T-helper 1 cell treated with Interleukin-12 subunit alpha and Interleukin-12 subunit beta and Interleukin-4 antibody, amounts not matched to agents 30 μg/mL and 1 μg/mL, for 36 hours (primary cell): ENCODE results near the gene DEFB124.
"Not testable (repeated sequence)": the region's sequence is repeated elsewhere in the genome, so short reads cannot be mapped to it uniquely, and the experiment has no call there.

ENCODE experiments used
- H3K27ac Mint-ChIP-seq: one replicate; pipeline ENCODE4 v1.8.0; 2021; ENCODE audit warnings: mild to moderate bottlenecking, mixed read lengths
- H3K27me3 Mint-ChIP-seq: one replicate; pipeline ENCODE4 v1.8.0; 2021; ENCODE audit warnings: low read depth, mixed read lengths
- H3K36me3 Mint-ChIP-seq: one replicate; pipeline ENCODE4 v1.8.0; 2021; ENCODE audit warnings: low read depth, mixed read lengths
- H3K4me1 Mint-ChIP-seq: one replicate; pipeline ENCODE4 v1.8.0; 2021; ENCODE audit warnings: low read depth, mixed read lengths
- H3K4me3 Mint-ChIP-seq: one replicate; pipeline ENCODE4 v1.8.0; 2021; ENCODE audit warnings: mild to moderate bottlenecking, moderate library complexity, mixed read lengths
- H3K9me3 Mint-ChIP-seq: one replicate; pipeline ENCODE4 v1.8.0; 2021; ENCODE audit warnings: mixed read lengths

Gene DEFB124

DNA sequence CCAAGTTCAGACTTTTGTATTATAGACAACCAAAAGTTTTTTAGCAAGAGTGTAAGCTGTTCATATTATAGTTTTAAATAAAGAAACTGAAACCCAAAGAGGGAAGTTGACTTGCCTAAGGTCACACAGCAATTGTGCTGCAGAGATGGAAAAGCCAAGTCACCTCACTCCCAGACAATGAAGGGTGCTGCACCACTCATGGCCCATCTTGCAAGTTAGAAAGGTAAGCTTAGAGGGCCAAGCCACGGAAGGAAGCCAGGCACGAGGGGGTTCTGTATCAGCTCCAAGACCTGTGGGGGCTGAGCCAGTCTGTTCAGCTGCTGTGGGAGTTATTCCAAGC, 860 bp downstream of the DEFB124 start:
- Mint-ChIP-seq H3K36me3 (no peaks in the 10 kb centered on the region), H3K4me1 (no peaks in the 10 kb centered on the region), H3K27ac (no peak overlapping the region), H3K4me3 (no peak overlapping the region), H3K9me3 (no peaks in the 10 kb centered on the region), H3K27me3 (peaks cover 48% of the 10 kb centered on the region)

- Mint-ChIP-seq H3K9me3 (no peaks in the 10 kb centered on the region), H3K27ac (no peak overlapping the region), H3K4me1 (no peaks in the 10 kb centered on the region), H3K27me3 (peaks cover 47% of the 10 kb centered on the region), H3K4me3 (no peak overlapping the region), H3K36me3 (no peaks in the 10 kb centered on the region)
Measured at GRCh38 chr20:31473331-31474096, 1.4 kb downstream of the DEFB124 start.

GRCh38 chr20:31472395-31473330, 2.3 kb downstream of the DEFB124 start:
- no peaks in the 10 kb centered on the region for H3K9me3 Mint-ChIP-seq
- no peaks in the 10 kb centered on the region for H3K4me1 Mint-ChIP-seq
- peaks cover 38% of the 10 kb centered on the region for H3K27me3 Mint-ChIP-seq
- H3K4me3 Mint-ChIP-seq: no peak overlapping the region
- H3K36me3 Mint-ChIP-seq: no peaks in the 10 kb centered on the region
- H3K27ac Mint-ChIP-seq: no peak overlapping the region

- H3K4me1 Mint-ChIP-seq, H3K4me3 Mint-ChIP-seq, H3K9me3 Mint-ChIP-seq, H3K27ac Mint-ChIP-seq, H3K36me3 Mint-ChIP-seq: not testable (repeated sequence)
- peaks cover 22% of the 10 kb centered on the region for H3K27me3 Mint-ChIP-seq
Measured at GRCh38 chr20:31470946-31471345, 4.0 kb downstream of the DEFB124 start.

- no peak overlapping the region for H3K27ac Mint-ChIP-seq
- H3K9me3 Mint-ChIP-seq: no peaks in the 10 kb centered on the region
- no peaks in the 10 kb centered on the region for H3K4me1 Mint-ChIP-seq
- no peaks in the 10 kb centered on the region for H3K36me3 Mint-ChIP-seq
- no peak overlapping the region for H3K4me3 Mint-ChIP-seq
- H3K27me3 Mint-ChIP-seq: peaks cover 10% of the 10 kb centered on the region
Measured at GRCh38 chr20:31454361-31454760, 20.6 kb downstream of the DEFB124 start.

GRCh38 chr20:31452575-31452974, 22.4 kb downstream of the DEFB124 start:
- H3K27ac Mint-ChIP-seq: no peak overlapping the region
- H3K27me3 Mint-ChIP-seq: peaks cover 3% of the 10 kb centered on the region
- H3K4me1 Mint-ChIP-seq: no peaks in the 10 kb centered on the region
- H3K9me3 Mint-ChIP-seq: no peaks in the 10 kb centered on the region
- H3K36me3 Mint-ChIP-seq: no peaks in the 10 kb centered on the region
- no peak overlapping the region for H3K4me3 Mint-ChIP-seq

DNA sequence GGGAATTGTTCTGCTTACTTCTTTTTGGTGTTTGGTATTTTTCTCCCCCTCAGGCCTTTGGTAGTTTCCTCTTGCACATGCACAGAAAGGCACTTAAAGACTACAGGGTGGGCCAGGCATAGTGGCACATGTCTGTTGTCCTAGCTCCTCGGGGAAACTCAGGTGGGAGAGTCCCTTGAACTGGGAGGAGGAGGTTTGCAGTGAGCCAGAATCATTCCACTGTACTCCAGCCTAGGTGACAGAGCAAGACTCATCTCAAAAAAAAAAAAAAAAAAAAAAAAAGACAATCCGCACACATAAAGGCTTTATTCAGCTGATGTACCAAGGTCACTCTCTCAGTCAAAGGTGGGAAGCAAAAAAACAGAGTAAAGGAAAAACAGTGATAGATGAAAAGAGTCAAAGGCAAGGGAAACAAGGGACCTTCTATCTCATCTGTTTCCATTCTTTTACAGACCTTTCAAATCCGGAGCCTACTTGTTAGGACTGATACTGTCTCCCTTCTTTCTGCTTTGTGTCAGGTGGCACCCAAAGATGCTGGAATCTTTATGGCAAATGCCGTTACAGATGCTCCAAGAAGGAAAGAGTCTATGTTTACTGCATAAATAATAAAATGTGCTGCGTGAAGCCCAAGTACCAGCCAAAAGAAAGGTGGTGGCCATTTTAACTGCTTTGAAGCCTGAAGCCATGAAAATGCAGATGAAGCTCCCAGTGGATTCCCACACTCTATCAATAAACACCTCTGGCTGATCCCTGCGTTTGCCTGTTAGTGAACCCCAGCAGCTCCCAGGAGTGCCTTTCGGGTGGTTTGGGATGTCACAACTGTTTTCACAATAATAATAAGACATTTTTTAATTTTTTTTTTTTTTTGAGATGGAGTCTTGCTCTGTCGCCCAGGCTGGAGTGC, 25.2 kb downstream of the DEFB124 start:
- Mint-ChIP-seq H3K4me3 (no peak overlapping the region), H3K9me3 (no peaks in the 10 kb centered on the region), H3K36me3 (no peaks in the 10 kb centered on the region), H3K27ac (no peak overlapping the region), H3K27me3 (peaks cover 3% of the 10 kb centered on the region), H3K4me1 (no peaks in the 10 kb centered on the region)

DNA sequence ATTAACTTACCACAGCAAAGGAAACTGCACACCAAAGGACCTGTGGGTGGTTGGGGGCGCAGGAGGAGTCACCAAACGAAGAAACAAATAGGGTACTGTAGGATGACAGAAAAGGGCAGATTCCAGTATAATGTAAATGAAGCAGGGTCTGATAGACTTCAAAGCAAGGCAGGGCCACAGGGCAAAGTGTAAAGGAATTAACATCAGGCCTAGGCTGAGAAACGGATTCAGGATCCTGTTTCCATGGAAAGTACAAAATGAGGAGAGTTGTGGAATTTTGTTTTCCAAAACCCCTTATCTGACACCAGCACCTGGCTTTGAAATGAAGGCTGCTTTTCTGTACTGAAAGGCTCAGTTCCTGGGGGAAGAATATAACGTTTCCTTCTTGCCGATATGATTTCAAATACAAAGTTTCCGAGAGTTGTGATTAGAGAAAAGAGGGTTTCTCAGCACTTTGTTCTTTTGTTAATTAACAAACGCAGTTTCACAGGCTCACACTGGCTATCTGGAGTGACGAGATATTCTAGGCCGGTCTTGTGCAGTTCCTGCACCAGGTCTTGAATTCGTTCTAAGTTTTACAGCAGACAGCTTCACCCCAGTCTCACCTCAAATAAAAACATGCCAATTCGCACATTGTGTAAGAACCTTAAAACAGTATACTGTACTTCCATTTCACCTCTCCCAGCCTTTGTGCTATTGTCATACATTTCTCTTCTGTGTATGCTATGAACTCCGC, 28.7 kb downstream of the DEFB124 start:
- H3K9me3 Mint-ChIP-seq: no peaks in the 10 kb centered on the region
- no peak overlapping the region for H3K4me3 Mint-ChIP-seq

DNA sequence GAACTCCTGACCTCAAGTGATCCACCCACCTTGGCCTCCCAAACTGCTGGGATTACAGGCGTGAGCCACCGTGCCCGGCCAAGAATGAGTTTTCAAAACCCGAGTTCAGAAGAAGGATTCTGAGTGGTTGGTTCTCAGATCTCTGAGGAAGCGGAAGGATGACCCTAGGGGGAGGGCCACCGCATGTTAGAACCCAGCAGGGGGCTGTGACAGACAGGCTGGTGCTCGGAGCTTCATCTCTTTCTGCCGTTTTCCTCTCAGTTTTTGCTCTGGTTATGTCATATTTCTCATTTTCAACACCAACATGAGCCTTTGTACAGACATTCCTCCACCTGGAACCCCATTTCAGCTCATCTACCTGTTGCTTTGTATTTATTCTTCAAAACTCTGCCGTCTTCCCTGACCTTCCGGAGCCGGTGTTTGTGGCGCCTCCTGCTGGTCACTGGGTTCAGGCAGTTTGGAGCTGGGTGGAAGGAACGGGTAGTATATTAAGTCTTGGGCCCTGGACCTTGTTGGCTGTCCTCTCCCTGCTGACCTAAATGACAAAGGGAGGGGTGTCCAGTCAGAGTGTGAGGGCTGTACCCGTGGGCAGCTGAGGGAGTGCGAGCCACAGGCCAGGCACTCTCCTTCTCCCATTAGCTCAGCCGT, 34.8 kb downstream of the DEFB124 start, which contains the start of gene DEFB123:
Gene DEFB123 (plus strand): TSS at position 621 of the 648 bp plus-strand sequence. CDS start 67 bp downstream, outside the sequence.
- Mint-ChIP-seq H3K9me3 (no peaks in the 10 kb centered on the region), H3K4me1 (no peaks in the 10 kb centered on the region), H3K4me3 (no peak within 1 kb of the TSS), H3K27ac (no peak within 1 kb of the TSS), H3K36me3 (no peaks in the 10 kb centered on the region), H3K27me3 (peaks cover 4% of the 10 kb centered on the region)

More for the DNA sequence above, 28.7 kb downstream of the DEFB124 start:
- Mint-ChIP-seq H3K27me3 (peaks cover 4% of the 10 kb centered on the region), H3K27ac (no peak overlapping the region), H3K36me3 (no peaks in the 10 kb centered on the region), H3K4me1 (no peaks in the 10 kb centered on the region)

GRCh38 chr20:31430568-31431115, 44.3 kb downstream of the DEFB124 start:
- Mint-ChIP-seq H3K4me1 (no peaks in the 10 kb centered on the region), H3K27ac (no peak overlapping the region), H3K9me3 (no peaks in the 10 kb centered on the region)

GRCh38 chr20:31427576-31427975, 47.4 kb downstream of the DEFB124 start:
- H3K4me3 Mint-ChIP-seq, H3K27me3 Mint-ChIP-seq, H3K27ac Mint-ChIP-seq, H3K36me3 Mint-ChIP-seq, H3K9me3 Mint-ChIP-seq, H3K4me1 Mint-ChIP-seq: not testable (repeated sequence)

More at GRCh38 chr20:31430568-31431115, 44.3 kb downstream of the DEFB124 start:
- Mint-ChIP-seq H3K27me3 (peaks cover 5% of the 10 kb centered on the region), H3K4me3 (no peak overlapping the region), H3K36me3 (no peaks in the 10 kb centered on the region)

GRCh38 chr20:31426891-31427551, 47.9 kb downstream of the DEFB124 start:
- H3K4me1 Mint-ChIP-seq, H3K9me3 Mint-ChIP-seq, H3K4me3 Mint-ChIP-seq, H3K36me3 Mint-ChIP-seq, H3K27me3 Mint-ChIP-seq, H3K27ac Mint-ChIP-seq: not testable (repeated sequence)

DNA sequence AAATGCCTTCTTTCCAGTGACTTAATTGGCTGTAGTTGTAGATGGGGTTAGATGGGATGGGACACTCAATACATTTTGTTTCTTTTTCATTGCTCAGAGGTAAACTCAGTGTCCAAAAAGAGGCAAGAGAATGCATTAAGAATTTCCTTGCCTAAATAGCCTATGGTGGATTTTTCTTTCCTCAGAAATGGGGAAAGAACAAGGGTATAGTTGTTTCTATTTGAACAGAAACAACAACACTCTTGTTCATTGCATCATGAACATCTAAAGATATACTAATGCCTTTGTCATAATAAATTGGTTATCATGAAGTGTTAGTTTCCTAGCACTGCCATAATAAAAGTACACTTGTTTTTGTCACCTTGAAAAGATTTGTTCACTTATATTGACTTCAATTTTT, 49.1 kb downstream of the DEFB124 start:
- Mint-ChIP-seq H3K27me3 (peaks cover 3% of the 10 kb centered on the region), H3K4me3 (no peak overlapping the region), H3K36me3 (no peaks in the 10 kb centered on the region), H3K4me1 (no peaks in the 10 kb centered on the region), H3K27ac (no peak overlapping the region), H3K9me3 (no peaks in the 10 kb centered on the region)
